Thyroid gland (tissue), 4 donors: ENCODE results near the gene VPS35L.

Experiments
- CTCF ChIP-seq, 6 experiments: fragments of 200-600 bp in 3 of 6; fragments of 450-650 bp in 3 of 6; sonication (generic) in 3 of 6; IDR thresholded peaks; one replicate each; pipeline ENCODE4 v1.5.1; 2016 to 2019; ENCODE audit warnings: antibody characterized with exemption in 6 of 6, mild to moderate bottlenecking in 2 of 6, inconsistent platforms in 1 of 6, moderate library complexity in 1 of 6
- POLR2A ChIP-seq, 2 donors: fragments of 450-650 bp; IDR thresholded peaks; one replicate each; pipeline ENCODE4 v1.6.1; 2017; ENCODE audit warnings: antibody characterized with exemption in 2 of 2, mild to moderate bottlenecking in 2 of 2, moderate library complexity in 1 of 2

- TF ChIP-seq CTCF (IDR thresholded peaks at IDR 0.05): no peak
- TF ChIP-seq POLR2A (IDR thresholded peaks at IDR 0.05): no peak
Observed at GRCh38 chr16:19573997-19574396, 18.5 kb downstream of the VPS35L start.
